NCI-H128 (cell line): ENCODE measurements around the gene RDM1.

ENCODE experiments used
- DNase-seq: peaks from one replicate; lab custom pipeline; 2025; ENCODE audit not compliant: unreplicated experiment; lab: John Stamatoyannopoulos, UW

Gene RDM1

GRCh38 chr17:35875072-35875799 is 55.3 kb downstream of the RDM1 start:
- DNase-seq = no peak

- DNase-seq = no peak
Measured at GRCh38 chr17:35872196-35872980, 58.2 kb downstream of the RDM1 start.

- DNase-seq = no peak
Measured at GRCh38 chr17:35870906-35871819, 59.4 kb downstream of the RDM1 start.

- DNase-seq = no peak
Measured at GRCh38 chr17:35868737-35869136, 61.8 kb downstream of the RDM1 start, which contains the start of gene HEATR9. Gene HEATR9 (minus strand): TSS chr17:35868891. CDS start chr17:35868742, 149 bp downstream.
